ENCODE measurements around the gene PDGFA. TPM values are rescaled to one million over a fixed set of nuclear protein-coding genes. Genes with fewer than 3 reads are reported as not detected.

The PDGFA gene
- total RNA-seq, 4 donors from 2014 or later, result 5.1 to 13.5 (median 8.5) TPM

DNA sequence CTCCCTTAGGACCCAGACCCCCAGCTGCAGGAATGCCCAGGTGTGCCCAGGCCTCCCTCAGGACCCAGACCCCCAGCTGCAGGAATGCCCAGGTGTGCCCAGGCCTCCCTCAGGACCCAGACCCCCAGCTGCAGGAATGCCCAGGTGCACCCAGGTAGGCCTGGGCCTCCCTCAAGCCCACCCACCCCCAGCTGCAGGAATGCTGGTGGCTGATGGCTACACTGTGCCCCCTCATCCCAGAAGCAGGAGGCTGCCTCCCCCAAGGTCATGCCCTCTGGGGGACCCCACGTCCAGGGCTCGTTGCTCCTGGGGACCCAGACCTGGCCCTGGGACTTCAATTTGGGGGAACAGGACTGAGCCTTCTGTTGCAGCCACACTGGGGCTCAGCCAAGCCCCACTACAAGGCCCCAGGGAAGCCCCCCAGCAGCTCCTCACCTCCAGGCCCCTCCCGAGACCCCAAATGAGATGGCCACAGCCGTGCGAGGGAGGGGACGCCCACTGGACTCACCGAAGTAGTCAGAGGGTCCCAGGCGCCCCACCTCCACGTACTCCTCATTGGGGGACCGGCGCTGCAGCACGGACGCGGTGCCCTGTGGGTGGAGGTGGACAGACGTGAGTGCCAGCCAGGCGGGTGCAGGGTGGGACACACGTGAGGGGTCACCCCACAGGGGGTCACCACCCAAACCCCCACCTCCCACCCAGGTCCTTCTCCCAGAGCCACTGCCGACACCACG is 31.4 kb upstream of the PDGFA start:
- Histone ChIP-seq H3K36me3 (peaks cover 0 to 10% (median 0%) of the 10 kb centered on the region in 3 donors), H3K4me1 (no peaks in the 10 kb centered on the region), H3K27me3 (no peaks in the 10 kb centered on the region), H3K4me3 (no peak overlapping the region), H3K9me3 (no peaks in the 10 kb centered on the region), H3K27ac (no peak overlapping the region)
- WGBS, 2 donors, result 76% methylated on average over 3 of the region's 19 CpGs; no CpG with 5 or more reads in 1 of the 2 donors
- intact Hi-C loops (cut with DNase I), result no loop called here
- TF ChIP-seq, protein P1, sequence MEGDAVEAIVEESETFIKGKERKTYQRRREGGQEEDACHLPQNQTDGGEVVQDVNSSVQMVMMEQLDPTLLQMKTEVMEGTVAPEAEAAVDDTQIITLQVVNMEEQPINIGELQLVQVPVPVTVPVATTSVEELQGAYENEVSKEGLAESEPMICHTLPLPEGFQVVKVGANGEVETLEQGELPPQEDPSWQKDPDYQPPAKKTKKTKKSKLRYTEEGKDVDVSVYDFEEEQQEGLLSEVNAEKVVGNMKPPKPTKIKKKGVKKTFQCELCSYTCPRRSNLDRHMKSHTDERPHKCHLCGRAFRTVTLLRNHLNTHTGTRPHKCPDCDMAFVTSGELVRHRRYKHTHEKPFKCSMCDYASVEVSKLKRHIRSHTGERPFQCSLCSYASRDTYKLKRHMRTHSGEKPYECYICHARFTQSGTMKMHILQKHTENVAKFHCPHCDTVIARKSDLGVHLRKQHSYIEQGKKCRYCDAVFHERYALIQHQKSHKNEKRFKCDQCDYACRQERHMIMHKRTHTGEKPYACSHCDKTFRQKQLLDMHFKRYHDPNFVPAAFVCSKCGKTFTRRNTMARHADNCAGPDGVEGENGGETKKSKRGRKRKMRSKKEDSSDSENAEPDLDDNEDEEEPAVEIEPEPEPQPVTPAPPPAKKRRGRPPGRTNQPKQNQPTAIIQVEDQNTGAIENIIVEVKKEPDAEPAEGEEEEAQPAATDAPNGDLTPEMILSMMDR (IDR thresholded peaks at IDR 0.05), result no peak
- no peak for TF ChIP-seq POLR2A (IDR thresholded peaks at IDR 0.05)
- no peak for DNase-seq

DNA sequence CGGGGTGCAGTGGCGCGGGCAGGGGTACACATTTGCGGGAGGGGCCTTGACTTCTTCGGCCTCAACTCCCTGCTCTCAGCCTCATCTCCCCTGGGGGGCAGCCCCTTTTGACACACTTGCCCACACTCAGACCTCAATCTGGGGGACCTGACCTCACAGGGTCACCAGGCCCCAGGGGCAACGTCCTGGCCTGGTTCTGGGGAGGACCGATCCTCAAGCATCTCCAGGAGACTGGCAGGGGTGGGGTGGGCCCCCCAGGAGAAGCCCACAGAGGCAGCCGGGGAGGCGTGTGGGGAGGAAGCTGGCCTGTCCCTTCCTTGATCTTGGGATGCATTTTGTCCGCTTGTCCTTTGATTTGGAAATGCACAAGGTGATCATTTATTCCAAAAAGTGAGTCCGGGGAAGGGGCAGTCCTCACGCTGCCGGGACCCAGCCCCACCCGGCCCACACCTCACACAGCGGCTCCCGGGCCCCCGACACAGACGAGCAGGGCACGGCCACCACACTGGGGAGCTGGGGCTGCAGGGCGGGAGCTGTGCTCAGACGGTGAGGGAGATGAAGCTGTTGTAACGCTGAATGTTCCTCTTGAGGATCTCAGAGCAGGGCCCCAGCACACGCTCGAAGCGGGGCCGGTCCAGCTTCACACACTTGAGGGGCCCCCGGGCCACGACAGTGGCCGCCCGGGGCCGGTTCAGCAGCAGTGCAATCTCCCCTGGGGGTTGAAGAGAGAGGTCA is 30.4 kb upstream of the PDGFA start:
- no peak for DNase-seq
- Histone ChIP-seq H3K27ac (no peak overlapping the region), H3K36me3 (peaks cover 0 to 10% (median 0%) of the 10 kb centered on the region in 3 donors), H3K4me1 (no peaks in the 10 kb centered on the region), H3K9me3 (no peaks in the 10 kb centered on the region), H3K4me3 (no peak overlapping the region), H3K27me3 (no peaks in the 10 kb centered on the region)
- WGBS, 2 donors, result 91 to 92% methylated on average over 2 to 7 of the region's 31 CpGs
- TF ChIP-seq POLR2A (IDR thresholded peaks at IDR 0.05), result no peak
- TF ChIP-seq, protein P1 (IDR thresholded peaks at IDR 0.05), result no peak
- intact Hi-C loops (cut with DNase I), result loop anchor here (10.0 kb wide), 1 partner anchor 185 kb away; no protein-coding TSS in a partner anchor

DNA sequence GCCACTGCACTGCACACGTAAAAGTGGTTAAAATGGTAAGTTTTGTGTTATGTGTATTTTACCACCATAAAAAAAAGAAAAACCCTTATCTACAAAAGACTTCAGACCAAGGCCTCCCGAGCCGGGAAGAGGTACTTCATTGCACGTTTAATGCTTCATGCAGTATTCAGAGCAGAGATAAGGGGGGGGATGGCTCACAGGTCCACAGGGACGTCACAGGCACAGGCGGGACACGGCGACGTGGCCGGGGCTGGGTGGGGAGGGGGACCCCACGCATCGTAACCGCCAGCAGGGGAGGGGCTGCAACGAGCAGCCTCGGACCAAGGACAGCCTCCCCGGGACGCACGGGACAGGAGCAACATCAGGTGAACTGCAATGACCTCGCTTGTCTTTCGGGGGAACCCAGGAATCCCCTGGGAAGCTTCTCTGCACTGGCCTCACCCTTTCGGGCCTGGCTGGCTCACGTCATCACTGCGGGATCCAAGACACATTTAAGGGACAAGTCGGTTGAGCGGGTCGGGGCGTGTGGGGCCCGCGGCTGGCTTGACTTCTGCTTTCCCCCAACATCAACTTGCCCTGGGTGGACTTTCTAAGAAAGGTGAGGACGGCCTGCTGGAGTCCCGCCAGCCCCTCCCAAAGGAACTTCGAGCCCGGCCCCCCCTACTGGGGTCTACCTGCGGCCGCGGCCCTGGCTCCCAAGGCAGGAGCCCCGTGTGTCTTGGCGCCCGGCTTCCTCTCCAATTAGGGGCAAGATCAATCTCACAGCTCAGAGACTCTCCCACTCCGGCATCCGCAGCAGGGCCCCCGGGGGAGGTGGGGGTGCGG is 29.6 kb upstream of the PDGFA start:
- no peak for TF ChIP-seq POLR2A (IDR thresholded peaks at IDR 0.05)
- TF ChIP-seq, protein P1 (IDR thresholded peaks at IDR 0.05), result no peak
- Histone ChIP-seq H3K4me3 (no peak overlapping the region), H3K36me3 (peaks cover 0 to 10% (median 0%) of the 10 kb centered on the region in 3 donors), H3K9me3 (no peaks in the 10 kb centered on the region), H3K27ac (no peak overlapping the region), H3K4me1 (no peaks in the 10 kb centered on the region), H3K27me3 (no peaks in the 10 kb centered on the region)
- WGBS, 2 donors, result 93 to 99% methylated on average over 16 to 22 of the region's 43 CpGs
- intact Hi-C loops (cut with DNase I), result loop anchor here (10.0 kb wide), 1 partner anchor 186 kb away; no protein-coding TSS in a partner anchor
- no peak for DNase-seq

DNA sequence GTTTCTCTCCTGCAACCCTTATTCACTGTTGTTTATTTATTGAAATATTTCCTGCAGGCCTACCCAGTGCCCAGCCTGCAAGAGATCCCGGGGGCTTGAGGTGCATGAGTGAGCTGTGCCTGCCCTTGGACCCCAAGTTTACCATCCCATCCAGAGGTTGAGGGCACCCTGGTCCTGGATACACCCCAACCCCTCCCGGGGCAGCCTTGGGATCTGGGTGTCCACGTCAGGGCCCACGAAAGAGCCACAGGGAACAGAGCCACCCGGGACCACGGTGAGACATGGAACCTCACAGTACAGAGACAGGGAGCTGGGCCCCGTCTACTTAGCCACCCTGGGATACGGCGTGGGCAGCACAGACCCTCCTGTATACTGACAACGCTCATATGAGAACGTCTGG is 28.8 kb upstream of the PDGFA start:
- 88% methylated on average over 6 of the region's 11 CpGs; no CpG with 5 or more reads in 1 of the 2 donors for WGBS, 2 donors

More for the DNA sequence above, 28.8 kb upstream of the PDGFA start:
- no peak for DNase-seq
- no peak for TF ChIP-seq POLR2A (IDR thresholded peaks at IDR 0.05)
- TF ChIP-seq, protein P1 (IDR thresholded peaks at IDR 0.05), result no peak
- no peak overlapping the region for H3K4me3 ChIP-seq
- no peak overlapping the region for H3K27ac ChIP-seq
- H3K36me3 ChIP-seq, result peaks cover 0 to 10% (median 0%) of the 10 kb centered on the region in 3 donors
- no peaks in the 10 kb centered on the region for H3K9me3 ChIP-seq
- intact Hi-C loops (cut with DNase I), result loop anchor here (10.0 kb wide), 1 partner anchor 186 kb away; no protein-coding TSS in a partner anchor
- peaks cover 0 to 4% (median 2%) of the 10 kb centered on the region in 3 donors for H3K4me1 ChIP-seq
- no peaks in the 10 kb centered on the region for H3K27me3 ChIP-seq

Measured in esophagus squamous epithelium (tissue), 5 donors.